ENCODE results near the gene C1QTNF3. TPM values are rescaled to one million over a fixed set of nuclear protein-coding genes. Genes with fewer than 3 reads are reported as not detected.

C1QTNF3 gene
- total RNA-seq, 1 donor from 2014 or later, result 7.7 TPM

DNA sequence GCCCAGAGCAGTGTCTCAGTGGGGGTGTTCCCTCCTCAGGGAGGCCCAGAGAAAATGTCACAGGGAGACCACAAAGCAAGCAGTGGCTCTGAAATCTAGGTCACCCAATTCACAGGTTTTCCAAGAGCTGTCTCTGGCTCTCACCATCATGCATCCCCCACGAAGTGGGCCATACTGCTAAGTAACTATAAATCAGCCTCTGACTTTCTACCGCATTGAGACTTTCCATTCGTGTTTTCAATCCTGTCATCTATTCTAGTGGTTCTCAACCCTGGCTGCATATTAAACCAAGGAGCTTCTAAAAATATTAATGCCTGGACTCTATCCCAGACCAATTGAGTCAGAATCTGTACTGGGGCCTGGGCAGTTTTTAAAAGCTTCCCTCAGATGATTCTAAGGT lies 2.0 kb upstream of the C1QTNF3 start:
- intact Hi-C loops (cut with micrococcal nuclease), result no loop called here

DNA sequence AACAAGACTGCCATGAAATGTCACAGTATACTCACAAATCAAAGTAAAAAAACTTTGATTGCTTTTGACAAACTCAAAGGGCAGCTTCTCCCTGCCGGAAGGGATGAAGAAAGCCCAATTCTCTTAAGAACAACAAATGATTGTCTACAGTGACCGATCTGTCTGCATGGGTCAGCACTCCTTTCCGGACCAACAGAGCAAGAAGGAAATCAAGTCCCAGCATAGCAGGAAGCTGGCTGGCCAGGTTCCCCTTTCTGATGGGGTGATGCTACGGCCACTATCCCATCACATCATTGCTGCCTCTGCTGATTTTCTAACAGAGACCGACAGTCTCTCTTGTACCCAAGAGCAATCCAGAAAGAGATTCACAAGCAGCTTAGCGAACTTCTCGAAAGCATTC lies 692 bp downstream of the C1QTNF3 start:
- Mint-ChIP-seq H3K4me3 (no peak overlapping the region), H3K9me3 (no peaks in the 10 kb centered on the region), H3K36me3 (ENCODE audit: low read depth) (no peaks in the 10 kb centered on the region), H3K4me1 (peaks cover 17% of the 10 kb centered on the region), H3K27ac (no peak overlapping the region), H3K27me3 (no peaks in the 10 kb centered on the region)
- TF ChIP-seq, protein P1, sequence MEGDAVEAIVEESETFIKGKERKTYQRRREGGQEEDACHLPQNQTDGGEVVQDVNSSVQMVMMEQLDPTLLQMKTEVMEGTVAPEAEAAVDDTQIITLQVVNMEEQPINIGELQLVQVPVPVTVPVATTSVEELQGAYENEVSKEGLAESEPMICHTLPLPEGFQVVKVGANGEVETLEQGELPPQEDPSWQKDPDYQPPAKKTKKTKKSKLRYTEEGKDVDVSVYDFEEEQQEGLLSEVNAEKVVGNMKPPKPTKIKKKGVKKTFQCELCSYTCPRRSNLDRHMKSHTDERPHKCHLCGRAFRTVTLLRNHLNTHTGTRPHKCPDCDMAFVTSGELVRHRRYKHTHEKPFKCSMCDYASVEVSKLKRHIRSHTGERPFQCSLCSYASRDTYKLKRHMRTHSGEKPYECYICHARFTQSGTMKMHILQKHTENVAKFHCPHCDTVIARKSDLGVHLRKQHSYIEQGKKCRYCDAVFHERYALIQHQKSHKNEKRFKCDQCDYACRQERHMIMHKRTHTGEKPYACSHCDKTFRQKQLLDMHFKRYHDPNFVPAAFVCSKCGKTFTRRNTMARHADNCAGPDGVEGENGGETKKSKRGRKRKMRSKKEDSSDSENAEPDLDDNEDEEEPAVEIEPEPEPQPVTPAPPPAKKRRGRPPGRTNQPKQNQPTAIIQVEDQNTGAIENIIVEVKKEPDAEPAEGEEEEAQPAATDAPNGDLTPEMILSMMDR (IDR thresholded peaks at IDR 0.05), result no peak
- ATAC-seq (ENCODE audit: low read depth) (no peak), DNase-seq (no peak)
- CTCF ChIA-PET, result no interaction called here
- intact Hi-C loops (cut with micrococcal nuclease), result no loop called here
- POLR2A ChIA-PET, result no interaction called here

More for the DNA sequence above, 2.0 kb upstream of the C1QTNF3 start:
- Mint-ChIP-seq H3K27ac (no peak overlapping the region), H3K36me3 (ENCODE audit: low read depth) (peaks cover 4% of the 10 kb centered on the region), H3K4me3 (no peak overlapping the region), H3K27me3 (no peaks in the 10 kb centered on the region), H3K9me3 (no peaks in the 10 kb centered on the region), H3K4me1 (peaks cover 17% of the 10 kb centered on the region)
- ChIA-PET CTCF (no interaction called here), POLR2A (no interaction called here)
- TF ChIP-seq, protein P1 (IDR thresholded peaks at IDR 0.05), result no peak
- DNase-seq (no peak), ATAC-seq (ENCODE audit: low read depth) (no peak)

DNA sequence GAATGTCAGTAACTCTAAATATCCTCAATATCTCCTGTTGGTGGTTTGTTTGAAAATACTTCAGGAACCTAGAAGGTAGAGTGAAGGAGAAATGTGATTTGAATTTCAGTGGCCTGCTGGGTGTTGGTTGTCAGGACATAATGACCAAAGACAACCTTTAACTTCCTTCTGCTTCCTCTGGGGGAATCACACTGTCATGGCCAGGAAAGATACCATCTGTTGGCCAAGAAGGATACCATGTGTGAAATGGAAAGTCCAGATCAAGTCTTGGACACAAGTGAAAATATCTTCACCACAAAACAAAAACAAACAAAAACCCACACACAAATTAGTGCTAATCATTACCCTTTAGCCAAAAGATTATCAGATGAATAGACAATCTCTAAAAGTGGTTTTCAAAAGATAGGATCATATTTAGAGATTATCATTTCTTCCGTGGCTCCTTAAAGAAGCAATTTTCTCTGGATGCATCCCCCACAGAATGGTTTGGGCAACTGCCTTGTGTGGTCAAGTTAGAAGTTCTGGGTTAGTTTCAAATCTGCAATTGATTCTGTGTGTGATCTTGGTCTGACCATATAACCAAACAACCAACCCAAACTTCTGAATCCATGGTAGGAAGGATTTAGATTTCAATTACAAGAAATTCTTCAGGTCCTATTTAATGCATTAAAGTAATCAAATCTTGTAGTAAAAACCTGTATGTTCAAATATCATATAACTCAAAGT lies 1.6 kb downstream of the C1QTNF3 start:
- CTCF ChIA-PET, result no interaction called here
- H3K27ac Mint-ChIP-seq, result no peak overlapping the region

DNA sequence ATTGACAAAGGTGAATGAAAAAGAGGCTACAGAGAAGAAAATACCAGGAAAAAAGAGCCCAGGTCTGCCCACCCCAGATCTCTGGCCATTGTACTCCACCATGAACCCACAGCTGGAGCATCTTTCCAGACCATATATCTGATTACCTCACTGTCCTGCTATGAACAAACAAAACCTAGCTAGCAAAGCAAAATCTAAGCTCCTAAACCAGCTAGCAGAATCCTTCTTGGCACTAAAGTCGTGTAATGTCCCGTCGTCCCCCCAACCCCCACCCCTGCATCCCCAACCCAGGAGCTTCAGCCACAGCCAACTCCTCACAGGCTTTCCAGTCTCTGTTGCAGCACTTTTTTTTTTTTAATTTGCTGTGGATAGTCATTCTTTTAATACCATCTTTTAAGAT lies 2.5 kb downstream of the C1QTNF3 start:
- ChIA-PET CTCF (no interaction called here), POLR2A (no interaction called here)
- H3K4me1 Mint-ChIP-seq, result peaks cover 17% of the 10 kb centered on the region
- no peaks in the 10 kb centered on the region for H3K36me3 Mint-ChIP-seq (ENCODE audit: low read depth)
- no peak for DNase-seq
- no peak for ATAC-seq (ENCODE audit: low read depth)
- no peak overlapping the region for H3K27ac Mint-ChIP-seq
- intact Hi-C loops (cut with micrococcal nuclease), result no loop called here
- H3K27me3 Mint-ChIP-seq, result no peaks in the 10 kb centered on the region
- no peak overlapping the region for H3K4me3 Mint-ChIP-seq
- TF ChIP-seq, protein P1 (IDR thresholded peaks at IDR 0.05), result no peak
- no peaks in the 10 kb centered on the region for H3K9me3 Mint-ChIP-seq

More for the DNA sequence above, 1.6 kb downstream of the C1QTNF3 start:
- Mint-ChIP-seq H3K4me3 (no peak overlapping the region), H3K9me3 (no peaks in the 10 kb centered on the region), H3K27me3 (no peaks in the 10 kb centered on the region), H3K36me3 (ENCODE audit: low read depth) (no peaks in the 10 kb centered on the region), H3K4me1 (peaks cover 17% of the 10 kb centered on the region)
- ATAC-seq (ENCODE audit: low read depth) (no peak), DNase-seq (no peak)
- TF ChIP-seq, protein P1 (IDR thresholded peaks at IDR 0.05), result no peak
- POLR2A ChIA-PET, result no interaction called here
- intact Hi-C loops (cut with micrococcal nuclease), result no loop called here

DNA sequence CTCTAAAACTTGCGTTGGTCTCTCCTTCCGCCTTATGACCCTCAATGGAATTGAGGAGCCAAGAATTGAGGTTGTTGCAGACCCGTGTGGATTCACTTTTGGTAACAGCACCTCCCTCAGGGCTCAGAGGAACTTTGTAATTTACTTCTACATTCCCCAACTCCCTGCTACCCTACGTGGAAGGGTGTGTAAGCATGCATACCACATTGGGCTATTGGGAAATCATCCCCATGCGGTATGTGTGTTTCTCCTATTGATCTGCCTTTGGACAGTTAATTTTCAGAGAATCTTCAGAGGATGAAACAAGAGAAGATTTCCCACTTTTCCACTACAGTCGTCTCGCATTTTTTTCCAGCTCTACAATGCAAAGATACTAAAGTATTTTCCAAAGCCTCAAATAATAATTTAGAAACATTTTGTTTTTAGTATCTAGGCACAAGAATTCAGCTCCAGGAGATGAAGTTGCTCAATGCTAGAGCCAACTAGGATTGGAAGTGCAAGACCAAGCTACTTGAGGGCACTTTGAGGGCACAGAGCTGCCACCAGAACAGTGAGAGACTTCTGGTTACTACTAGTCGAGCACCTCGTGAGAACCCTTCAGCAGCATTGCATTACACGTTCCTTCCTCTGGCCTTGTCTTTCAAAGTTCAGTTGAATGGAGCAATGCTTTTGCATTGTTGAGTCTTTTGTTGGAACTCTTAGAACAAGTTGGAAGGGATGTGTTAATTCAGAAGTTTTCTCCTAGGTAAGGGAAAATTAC lies 3.4 kb downstream of the C1QTNF3 start:
- ChIA-PET POLR2A (no interaction called here), CTCF (no interaction called here)
- TF ChIP-seq, protein P1 (IDR thresholded peaks at IDR 0.05), result no peak
- H3K9me3 Mint-ChIP-seq, result no peaks in the 10 kb centered on the region
- H3K27ac Mint-ChIP-seq, result no peak overlapping the region
- peaks cover 17% of the 10 kb centered on the region for H3K4me1 Mint-ChIP-seq
- ATAC-seq (ENCODE audit: low read depth), result no peak
- intact Hi-C loops (cut with micrococcal nuclease), result no loop called here
- no peak for DNase-seq
- no peak overlapping the region for H3K4me3 Mint-ChIP-seq
- H3K27me3 Mint-ChIP-seq, result no peaks in the 10 kb centered on the region
- peaks cover 7% of the 10 kb centered on the region for H3K36me3 Mint-ChIP-seq (ENCODE audit: low read depth)

Data from activated B cell treated with CpG ODN at 0.5 μM for 24 hours (primary cell).